ENCODE results near the gene HIRA. TPM values are rescaled to one million over a fixed set of nuclear protein-coding genes. Genes with fewer than 3 reads are reported as not detected.

The HIRA gene
- total RNA-seq, 1 experiment from 2014 or later: 24.3 TPM

- no peaks in the 10 kb centered on the region for H3K4me1 Mint-ChIP-seq (ENCODE audit: insufficient read depth, unreplicated experiment)
- intact Hi-C loops (cut with micrococcal nuclease): no loop called here
- no TSS peak for BruUV-seq (replicated peaks)
- no peaks in the 10 kb centered on the region for H3K27me3 Mint-ChIP-seq (ENCODE audit: insufficient read depth, unreplicated experiment)
- no peak overlapping the region for H3K4me3 Mint-ChIP-seq (ENCODE audit: unreplicated experiment)
- DNase-seq (ENCODE audit: unreplicated experiment): no peak
- no peaks in the 10 kb centered on the region for H3K9me3 Mint-ChIP-seq (ENCODE audit: unreplicated experiment)
- no peak overlapping the region for H3K27ac Mint-ChIP-seq (ENCODE audit: low read depth, unreplicated experiment)
- H3K36me3 Mint-ChIP-seq (ENCODE audit: insufficient read depth, unreplicated experiment): peaks cover 74% of the 10 kb centered on the region
- CTCF ChIA-PET: interaction anchor here (0.6 kb wide), 1 partner anchor 282 kb away, joined by 4 read pairs; no protein-coding TSS in a partner anchor
- TF ChIP-seq CTCF (IDR thresholded peaks at IDR 0.05; ENCODE audit: unreplicated experiment): no peak
- POLR2A ChIA-PET: interaction anchor here (0.8 kb wide), 1 partner anchor 31 kb away, joined by 3 read pairs; no protein-coding TSS in a partner anchor
Observed at GRCh38 chr22:19341500-19341899, 90.0 kb downstream of the HIRA start.

- no TSS peak for BruUV-seq (replicated peaks)
- TF ChIP-seq CTCF (IDR thresholded peaks at IDR 0.05; ENCODE audit: unreplicated experiment): no peak
- no peak overlapping the region for H3K27ac Mint-ChIP-seq (ENCODE audit: low read depth, unreplicated experiment)
- H3K4me1 Mint-ChIP-seq (ENCODE audit: insufficient read depth, unreplicated experiment): no peaks in the 10 kb centered on the region
- no peaks in the 10 kb centered on the region for H3K27me3 Mint-ChIP-seq (ENCODE audit: insufficient read depth, unreplicated experiment)
- no peak for DNase-seq (ENCODE audit: unreplicated experiment)
- CTCF ChIA-PET: interaction anchor here (0.6 kb wide), 2 partner anchors 19 to 392 kb away, joined by 3 to 7 read pairs; no protein-coding TSS in a partner anchor
- no peak overlapping the region for H3K4me3 Mint-ChIP-seq (ENCODE audit: unreplicated experiment)
- POLR2A ChIA-PET: no interaction called here
- no peaks in the 10 kb centered on the region for H3K9me3 Mint-ChIP-seq (ENCODE audit: unreplicated experiment)
- H3K36me3 Mint-ChIP-seq (ENCODE audit: insufficient read depth, unreplicated experiment): peaks cover 86% of the 10 kb centered on the region
- intact Hi-C loops (cut with micrococcal nuclease): no loop called here
Observed at GRCh38 chr22:19337137-19337536, 94.4 kb downstream of the HIRA start.

- CTCF ChIA-PET: interaction anchor here (0.6 kb wide), 2 partner anchors 19 to 35 kb away, joined by 6 to 7 read pairs; no protein-coding TSS in a partner anchor
- no peak for DNase-seq (ENCODE audit: unreplicated experiment)
- no peaks in the 10 kb centered on the region for H3K9me3 Mint-ChIP-seq (ENCODE audit: unreplicated experiment)
- intact Hi-C loops (cut with micrococcal nuclease): no loop called here
- peaks cover 84% of the 10 kb centered on the region for H3K36me3 Mint-ChIP-seq (ENCODE audit: insufficient read depth, unreplicated experiment)
- no peaks in the 10 kb centered on the region for H3K27me3 Mint-ChIP-seq (ENCODE audit: insufficient read depth, unreplicated experiment)
- H3K4me1 Mint-ChIP-seq (ENCODE audit: insufficient read depth, unreplicated experiment): no peaks in the 10 kb centered on the region
- no peak overlapping the region for H3K27ac Mint-ChIP-seq (ENCODE audit: low read depth, unreplicated experiment)
- H3K4me3 Mint-ChIP-seq (ENCODE audit: unreplicated experiment): no peak overlapping the region
- POLR2A ChIA-PET: interaction anchor here (0.6 to 0.7 kb wide), 2 partner anchors 314 to 323 kb away, joined by 3 read pairs; no protein-coding TSS in a partner anchor
- TF ChIP-seq CTCF (IDR thresholded peaks at IDR 0.05; ENCODE audit: unreplicated experiment): no peak
- no TSS peak for BruUV-seq (replicated peaks)
Observed at GRCh38 chr22:19336133-19337075, 95.1 kb downstream of the HIRA start.

GRCh38 chr22:19331975-19332374 is 99.6 kb downstream of the HIRA start:
- no peak overlapping the region for H3K4me3 Mint-ChIP-seq (ENCODE audit: unreplicated experiment)
- ChIA-PET CTCF (no interaction called here), POLR2A (no interaction called here)
- TF ChIP-seq CTCF (IDR thresholded peaks at IDR 0.05; ENCODE audit: unreplicated experiment): no peak
- no peak overlapping the region for H3K27ac Mint-ChIP-seq (ENCODE audit: low read depth, unreplicated experiment)
- peaks cover 77% of the 10 kb centered on the region for H3K36me3 Mint-ChIP-seq (ENCODE audit: insufficient read depth, unreplicated experiment)
- no peaks in the 10 kb centered on the region for H3K9me3 Mint-ChIP-seq (ENCODE audit: unreplicated experiment)
- no TSS peak for BruUV-seq (replicated peaks)
- no peak for DNase-seq (ENCODE audit: unreplicated experiment)
- H3K27me3 Mint-ChIP-seq (ENCODE audit: insufficient read depth, unreplicated experiment): no peaks in the 10 kb centered on the region
- no peaks in the 10 kb centered on the region for H3K4me1 Mint-ChIP-seq (ENCODE audit: insufficient read depth, unreplicated experiment)
- intact Hi-C loops (cut with micrococcal nuclease): no loop called here

All from MCF 10A (cell line).